GM12878 (cell line): Measurements from ENCODE around the gene KIF12. TPM values are rescaled to one million over a fixed set of nuclear protein-coding genes. Genes with fewer than 3 reads are reported as not detected.

Experiments used
- ATAC-seq: fragments of 200-7000 bp; cut with Tn5 transposase; 3 replicates; pipeline ENCODE4 v1.9.1; 2020; ENCODE audit warnings: mild to moderate bottlenecking, moderate library complexity
- BruUV-seq: library from RNA; stranded (reverse); fragments of 400-500 nt; replicated peaks from 2 replicates; lab custom pipeline; 2021; lab: Mats Ljungman, UMichigan
- CTCF ChIA-PET: fragments of 300-600 bp; sonication (Branson Sonifier 250); formaldehyde crosslinking; extraction: SDS; loops from one replicate; lab custom pipeline; 2021; ENCODE audit warnings: inconsistent platforms; lab: Yijun Ruan, JAX
- POLR2A ChIA-PET: fragments of 350-600 bp; formaldehyde crosslinking; extraction: SDS; loops from one replicate; lab custom pipeline; 2021; ENCODE audit warnings: inconsistent platforms; lab: Charles Lee
- RAD21 ChIA-PET: fragments of 300-600 bp; sonication (Branson Sonifier 250); formaldehyde crosslinking; loops from one replicate; lab custom pipeline; 2023; ENCODE audit warnings: antibody characterized with exemption; ENCODE audit not compliant: unreplicated experiment; lab: Charles Lee
- SMC1A ChIA-PET: fragments of 300-600 bp; sonication (Branson Sonifier 250); formaldehyde crosslinking; loops from one replicate; lab custom pipeline; 2023; ENCODE audit not compliant: unreplicated experiment, uncharacterized antibody; lab: Charles Lee
- DNase-seq: peaks from one replicate; pipeline ENCODE4 v3.0.0-alpha.2; 2011; ENCODE audit warnings: low read depth, low spot score
- FAIRE-seq: peaks from 3 replicates; lab custom pipeline; 2011; peaks lifted over from hg19 to GRCh38; lab: Jason Lieb, UNC
- H2AFZ ChIP-seq: 2 replicates; pipeline ENCODE4 v1.6.0; 2011; ENCODE audit warnings: low read depth, low read length, control low read depth; ENCODE audit not compliant: control insufficient read depth
- H3K27ac ChIP-seq: 2 replicates; pipeline ENCODE4 v1.5.1; 2011; ENCODE audit warnings: control low read depth; ENCODE audit not compliant: control insufficient read depth, insufficient read depth
- H3K27me3 ChIP-seq, 2 experiments: replicated peaks in 1 of 2; 2 replicates each; pipeline versions ENCODE4 v1.6.0 to v1.6.1; 2011; ENCODE audit warnings: low read length in 1 of 2; ENCODE audit not compliant: control insufficient read depth in 2 of 2, insufficient read depth in 2 of 2
- H3K36me3 ChIP-seq, 2 experiments: 2 replicates each; pipeline ENCODE4 v1.5.1; 2011; ENCODE audit warnings: low read length in 1 of 2; ENCODE audit not compliant: control insufficient read depth in 2 of 2, insufficient read depth in 2 of 2
- H3K4me1 ChIP-seq: 2 replicates; pipeline ENCODE4 v1.6.1; 2011; ENCODE audit warnings: mild to moderate bottlenecking, low read length, moderate library complexity, mixed read lengths; ENCODE audit not compliant: control insufficient read depth, insufficient read depth
- H3K4me2 ChIP-seq: 2 replicates; pipeline ENCODE4 v1.6.0; 2011; ENCODE audit warnings: control low read depth; ENCODE audit not compliant: control insufficient read depth, insufficient read depth
- H3K4me3 ChIP-seq: fragments of 200-600 bp; sonication (generic); 2 replicates; pipeline ENCODE4 v1.5.1; 2016
- H3K79me2 ChIP-seq: 2 replicates; pipeline ENCODE4 v1.6.0; 2011; ENCODE audit warnings: low read length; ENCODE audit not compliant: control insufficient read depth, insufficient read depth
- H3K9ac ChIP-seq: 2 replicates; pipeline ENCODE4 v1.8.0; 2011; ENCODE audit warnings: low read length, control low read depth, mixed read lengths; ENCODE audit not compliant: control insufficient read depth, insufficient read depth
- H3K9me3 ChIP-seq: replicated peaks from 3 replicates; pipeline ENCODE4 v1.5.1; 2011; ENCODE audit warnings: mild to moderate bottlenecking, low read length; ENCODE audit not compliant: control insufficient read depth, insufficient read depth
- H4K20me1 ChIP-seq: 2 replicates; pipeline ENCODE4 v1.6.0; 2011; ENCODE audit not compliant: control insufficient read depth, insufficient read depth
- CHD1 ChIP-seq: IDR thresholded peaks from 2 replicates; pipeline ENCODE4 v1.6.1; 2012; ENCODE audit warnings: low read depth, low read length, improper control_type of control experiment
- EED ChIP-seq: sonication (generic); IDR thresholded peaks from 2 replicates; pipeline ENCODE4 v1.6.1; 2016; ENCODE audit warnings: antibody characterized with exemption, low read depth
- ETV6 ChIP-seq, 2 experiments: fragments of 450-650 bp in 1 of 2; IDR thresholded peaks in 1 of 2; conservative IDR thresholded peaks in 1 of 2; 2 replicates each; pipeline ENCODE4 v1.6.1; 2014; ENCODE audit warnings: antibody characterized with exemption in 1 of 2, borderline replicate concordance in 1 of 2, low read depth in 1 of 2, mild to moderate bottlenecking in 1 of 2, moderate library complexity in 1 of 2
- FOXK2 ChIP-seq: fragments of 450-650 bp; IDR thresholded peaks from 2 replicates; pipeline ENCODE4 v1.6.1; 2017; ENCODE audit warnings: mild to moderate bottlenecking, moderate library complexity
- IKZF2 ChIP-seq, 2 experiments: fragments of 450-650 bp; IDR thresholded peaks; 2 replicates each; pipeline ENCODE4 v1.6.1; 2017; ENCODE audit warnings: mild to moderate bottlenecking in 2 of 2, moderate library complexity in 2 of 2
- IRF4 ChIP-seq: IDR thresholded peaks from 2 replicates; pipeline ENCODE4 v1.6.1; 2011; ENCODE audit warnings: low read depth, low read length
- JUND ChIP-seq: IDR thresholded peaks from 2 replicates; pipeline ENCODE4 v1.6.1; 2012; ENCODE audit warnings: low read depth, mild to moderate bottlenecking, low read length, improper control_type of control experiment, moderate library complexity
- MEF2B ChIP-seq: fragments of 450-650 bp; IDR thresholded peaks from 2 replicates; pipeline ENCODE4 v1.6.1; 2018; ENCODE audit warnings: mild to moderate bottlenecking, moderate library complexity; ENCODE audit not compliant: partially characterized antibody, poor library complexity, severe bottlenecking
- NBN ChIP-seq: fragments of 450-650 bp; IDR thresholded peaks from 2 replicates; pipeline ENCODE4 v1.6.1; 2016
- NFXL1 ChIP-seq: fragments of 450-650 bp; IDR thresholded peaks from 2 replicates; pipeline ENCODE4 v1.6.1; 2017; ENCODE audit warnings: antibody characterized with exemption, mild to moderate bottlenecking, borderline replicate concordance
- POLR2A ChIP-seq: IDR thresholded peaks from 2 replicates; pipeline ENCODE4 v1.6.1; 2011; ENCODE audit warnings: low read depth, mild to moderate bottlenecking, low read length
- SMARCA5 ChIP-seq: fragments of 450-650 bp; IDR thresholded peaks from 2 replicates; pipeline ENCODE4 v1.6.1; 2017; ENCODE audit warnings: mild to moderate bottlenecking
- SREBF2 ChIP-seq: IDR thresholded peaks from 2 replicates; pipeline ENCODE4 v1.6.1; 2012; ENCODE audit warnings: mild to moderate bottlenecking, low read length
- STAT1 ChIP-seq: fragments of 450-650 bp; conservative IDR thresholded peaks from 2 replicates; pipeline ENCODE4 v1.6.1; 2014; ENCODE audit warnings: antibody characterized with exemption, mild to moderate bottlenecking
- TCF3 ChIP-seq: IDR thresholded peaks from 2 replicates; pipeline ENCODE4 v1.6.1; 2012; ENCODE audit warnings: low read depth, mild to moderate bottlenecking, low read length, borderline replicate concordance; ENCODE audit not compliant: insufficient read depth
- USF1 ChIP-seq: IDR thresholded peaks from 2 replicates; pipeline ENCODE4 v1.6.1; 2011; ENCODE audit warnings: borderline replicate concordance, low read depth, mild to moderate bottlenecking, moderate library complexity, mixed read lengths, low read length; ENCODE audit not compliant: insufficient read depth; ENCODE audit errors: extremely low read length
- ZNF622 ChIP-seq: fragments of 450-650 bp; IDR thresholded peaks from 2 replicates; pipeline ENCODE4 v1.6.1; 2017; ENCODE audit warnings: mild to moderate bottlenecking, inconsistent platforms
- WGBS: methylation state at CpG from one replicate; pipeline ENCODE4 v1.1.6; 2016; ENCODE audit warnings: low lambda C conversion rate; ENCODE audit not compliant: insufficient replicate concordance, insufficient coverage; ENCODE audit errors: missing lambda C conversion rate; 5-methylcytosine and 5-hydroxymethylcytosine counted together
- in situ Hi-C: fragments of 300-500 bp; cut with MboI; formaldehyde crosslinking; loops from 9 replicates; pipeline ENCODE4 v1.14.3; 2018; ENCODE audit warnings: mixed read lengths
- intact Hi-C: fragments of 100-400 bp; cut with micrococcal nuclease; formaldehyde crosslinking; loops from one replicate; pipeline ENCODE4 v1.14.2; 2022; ENCODE audit not compliant: unreplicated experiment
- polyA plus RNA-seq, 11 experiments: library from polyadenylated mRNA; depleted of rRNA in 4 of 11; unstranded in 6 of 11; stranded (reverse) in 5 of 11; fragments of >200 nt; fragmentation: Nextera tagmentation in 4 of 11; fragmentation: Illumina TruSeq in 1 of 11; extraction: Ambion mirVana in 4 of 11; extraction: Trizol in 1 of 11; gene quantifications; 1 replicate in 1 of 11; 2 replicates in 10 of 11; pipeline versions ENCODE4 v1.2.1 to v1.2.3, GENCODE V29; 2011 to 2016; ENCODE audit warnings: inconsistent platforms in 2 of 11, missing spikeins in 2 of 11, low read depth in 1 of 11
- total RNA-seq, 4 experiments: library from RNA; depleted of rRNA in 3 of 4; stranded (reverse); fragments of >200 nt in 3 of 4; fragmentation: Illumina TruSeq in 1 of 4; extraction: Trizol in 1 of 4; gene quantifications; 2 replicates each; pipeline versions ENCODE4 v1.2.1 to v1.2.3, GENCODE V29; 2013 to 2021

The KIF12 gene
- total and polyA plus RNA-seq, 10 of the 15 experiments (the other 5 are each of a cell fraction or from before 2014, with no cell fraction given) = not detected

GRCh38 chr9:114137831-114138230, 38.7 kb upstream of the KIF12 start (continued):
- TF ChIP-seq STAT1 = no peak
- TF ChIP-seq ZNF622 = no peak

- in situ Hi-C loops (no loop called here), intact Hi-C loops (no loop called here)
- no peak overlapping the region for H2AFZ ChIP-seq
- H3K36me3 ChIP-seq = no peaks in the 10 kb centered on the region
- WGBS = 0% methylated on average over 5 of the region's 5 CpGs
- H3K27ac ChIP-seq = no peak overlapping the region
- BruUV-seq = no TSS peak
- TF ChIP-seq ETV6 (conservative IDR thresholded peaks at IDR 0.05 in 1 of 2, IDR thresholded peaks at IDR 0.05 in 1 of 2; ENCODE audit: borderline replicate concordance in 1 of 2, low read depth in 1 of 2) (no peak), SREBF2 (no peak), JUND (no peak), CHD1 (no peak), NBN (no peak), SMARCA5 (no peak), IKZF2 (IDR thresholded peaks at IDR 0.05) (no peak), IRF4 (no peak), POLR2A (no peak), MEF2B (no peak), USF1 (no peak), TCF3 (no peak), NFXL1 (no peak), FOXK2 (no peak), EED (no peak)
- H3K4me2 ChIP-seq = no peak overlapping the region
- no peak for FAIRE-seq
- no peak overlapping the region for H3K9ac ChIP-seq
- H3K4me1 ChIP-seq = no peaks in the 10 kb centered on the region
- no peaks in the 10 kb centered on the region for H4K20me1 ChIP-seq
- H3K27me3 ChIP-seq = peaks cover 0 to 2% of the 10 kb centered on the region in 2 experiments; a peak in 2 of 4 replicates
- H3K79me2 ChIP-seq = no peaks in the 10 kb centered on the region
- ChIA-PET RAD21 (no interaction called here), CTCF (no interaction called here), SMC1A (no interaction called here), POLR2A (no interaction called here)
- DNase-seq = no peak
- ATAC-seq = no peak
- H3K9me3 ChIP-seq = no peaks in the 10 kb centered on the region
- no peak overlapping the region for H3K4me3 ChIP-seq
Measured at GRCh38 chr9:114134827-114135396, 35.8 kb upstream of the KIF12 start.
